Smooth muscle cell (in vitro differentiated cells): ENCODE measurements around the gene NEU2. TPM values are rescaled to one million over a fixed set of nuclear protein-coding genes. Genes with fewer than 3 reads are reported as not detected.

Source experiments
- DNase-seq: peaks from one replicate; lab custom pipeline; 2025; ENCODE audit not compliant: unreplicated experiment; lab: John Stamatoyannopoulos, UW
- H2AFZ ChIP-seq: fragments of 200-600 bp; sonication (generic); 2 replicates; pipeline ENCODE4 v1.6.0; 2016; ENCODE audit warnings: antibody characterized with exemption, low read depth, mild to moderate bottlenecking
- H3F3A ChIP-seq: fragments of 200-600 bp; sonication (generic); 2 replicates; pipeline ENCODE4 v1.6.0; 2017; ENCODE audit warnings: antibody characterized with exemption, low read depth
- H3K27ac ChIP-seq: fragments of 200-600 bp; sonication (generic); 2 replicates; pipeline ENCODE4 v1.5.1; 2016; ENCODE audit warnings: low read depth, mild to moderate bottlenecking
- H3K27me3 ChIP-seq: fragments of 200-600 bp; sonication (generic); 2 replicates; pipeline ENCODE4 v1.6.1; 2016; ENCODE audit warnings: low read depth, mild to moderate bottlenecking
- H3K36me3 ChIP-seq: fragments of 200-600 bp; sonication (generic); 2 replicates; pipeline ENCODE4 v1.5.1; 2016; ENCODE audit warnings: low read depth
- H3K4me1 ChIP-seq: fragments of 200-600 bp; sonication (generic); 2 replicates; pipeline ENCODE4 v1.5.1; 2016; ENCODE audit warnings: low read depth
- H3K4me2 ChIP-seq: fragments of 200-600 bp; sonication (generic); 2 replicates; pipeline ENCODE4 v1.6.0; 2016; ENCODE audit warnings: mild to moderate bottlenecking
- H3K4me3 ChIP-seq: fragments of 200-600 bp; sonication (generic); 2 replicates; pipeline ENCODE4 v1.5.1; 2016; ENCODE audit warnings: mild to moderate bottlenecking
- H3K79me2 ChIP-seq: fragments of 200-600 bp; sonication (generic); 2 replicates; pipeline ENCODE4 v1.6.0; 2016; ENCODE audit warnings: low read depth, mild to moderate bottlenecking
- H3K9ac ChIP-seq: fragments of 200-600 bp; sonication (generic); 2 replicates; pipeline ENCODE4 v1.6.0; 2016; ENCODE audit warnings: low read depth
- H3K9me3 ChIP-seq: fragments of 200-600 bp; sonication (generic); replicated peaks from 2 replicates; pipeline ENCODE4 v1.5.1; 2016; ENCODE audit warnings: low read depth
- H4K20me1 ChIP-seq: fragments of 200-600 bp; sonication (generic); 2 replicates; pipeline ENCODE4 v1.6.0; 2016; ENCODE audit warnings: low read depth
- WGBS: methylation state at CpG from one replicate; pipeline ENCODE4 v1.1.7; 2016; ENCODE audit warnings: low lambda C conversion rate; 5-methylcytosine and 5-hydroxymethylcytosine counted together
- polyA plus RNA-seq: library from polyadenylated mRNA; unstranded; fragments of >200 nt; fragmentation: Nextera tagmentation; extraction: Ambion mirVana; gene quantifications from 2 replicates; pipeline ENCODE4 v1.2.1, GENCODE V29; 2016
- total RNA-seq: library from RNA; depleted of rRNA; stranded (reverse); fragments of >200 nt; gene quantifications from 2 replicates; pipeline ENCODE4 v1.2.3, GENCODE V29; 2014
- TF ChIP-seq, protein P1 (sequence below): fragments of 200-600 bp; sonication (generic); IDR thresholded peaks from 2 replicates; pipeline ENCODE4 v1.5.1; 2017; ENCODE audit warnings: borderline replicate concordance, mild to moderate bottlenecking, antibody characterized with exemption; ENCODE audit not compliant: insufficient read depth, poor library complexity, severe bottlenecking

NEU2 gene
- total and polyA plus RNA-seq, 2 experiments from 2014 or later, result 0.94 TPM; not detected in 1

DNA sequence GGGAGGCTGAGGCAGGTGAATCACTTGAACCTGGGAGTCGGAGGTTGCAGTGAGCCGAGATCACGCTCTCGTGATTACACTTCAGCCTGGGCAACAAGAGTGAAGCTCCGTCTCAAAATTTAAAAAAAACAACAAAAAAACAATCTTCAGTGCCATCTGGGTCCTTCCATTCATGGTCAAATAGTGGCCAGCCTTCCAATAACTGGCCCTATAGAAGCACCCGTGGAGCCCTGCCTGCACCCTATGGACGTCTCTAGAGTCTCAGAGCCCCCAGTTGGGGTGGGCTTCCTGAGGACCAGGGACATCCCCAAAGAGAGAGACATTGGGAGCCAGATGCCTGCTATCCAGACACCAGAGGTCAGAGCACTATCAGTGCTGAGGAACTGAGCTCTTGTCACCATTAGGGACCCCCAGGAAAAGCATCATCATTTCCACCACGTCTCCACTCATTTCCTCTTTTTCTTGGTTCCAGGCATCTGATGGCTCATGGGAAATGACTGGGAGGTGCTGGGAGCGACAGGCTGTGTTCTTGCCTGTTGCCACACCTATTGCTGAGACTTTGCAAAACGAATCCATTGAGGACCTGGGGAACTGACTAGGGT is 9.4 kb downstream of the NEU2 start:
- no peaks in the 10 kb centered on the region for H3K79me2 ChIP-seq
- no peaks in the 10 kb centered on the region for H3K4me1 ChIP-seq
- no peaks in the 10 kb centered on the region for H4K20me1 ChIP-seq
- WGBS, result 90% methylated on average over 10 of the region's 10 CpGs
- no peaks in the 10 kb centered on the region for H3K27me3 ChIP-seq
- H3K27ac ChIP-seq, result no peak overlapping the region
- H3K4me2 ChIP-seq, result no peak overlapping the region
- no peak overlapping the region for H3K4me3 ChIP-seq
- H3K36me3 ChIP-seq, result no peaks in the 10 kb centered on the region
- no peak for DNase-seq
- TF ChIP-seq, protein P1, sequence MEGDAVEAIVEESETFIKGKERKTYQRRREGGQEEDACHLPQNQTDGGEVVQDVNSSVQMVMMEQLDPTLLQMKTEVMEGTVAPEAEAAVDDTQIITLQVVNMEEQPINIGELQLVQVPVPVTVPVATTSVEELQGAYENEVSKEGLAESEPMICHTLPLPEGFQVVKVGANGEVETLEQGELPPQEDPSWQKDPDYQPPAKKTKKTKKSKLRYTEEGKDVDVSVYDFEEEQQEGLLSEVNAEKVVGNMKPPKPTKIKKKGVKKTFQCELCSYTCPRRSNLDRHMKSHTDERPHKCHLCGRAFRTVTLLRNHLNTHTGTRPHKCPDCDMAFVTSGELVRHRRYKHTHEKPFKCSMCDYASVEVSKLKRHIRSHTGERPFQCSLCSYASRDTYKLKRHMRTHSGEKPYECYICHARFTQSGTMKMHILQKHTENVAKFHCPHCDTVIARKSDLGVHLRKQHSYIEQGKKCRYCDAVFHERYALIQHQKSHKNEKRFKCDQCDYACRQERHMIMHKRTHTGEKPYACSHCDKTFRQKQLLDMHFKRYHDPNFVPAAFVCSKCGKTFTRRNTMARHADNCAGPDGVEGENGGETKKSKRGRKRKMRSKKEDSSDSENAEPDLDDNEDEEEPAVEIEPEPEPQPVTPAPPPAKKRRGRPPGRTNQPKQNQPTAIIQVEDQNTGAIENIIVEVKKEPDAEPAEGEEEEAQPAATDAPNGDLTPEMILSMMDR, result no peak
- no peak overlapping the region for H3K9ac ChIP-seq
- no peak overlapping the region for H2AFZ ChIP-seq
- H3F3A ChIP-seq, result no peaks in the 10 kb centered on the region
- no peaks in the 10 kb centered on the region for H3K9me3 ChIP-seq

DNA sequence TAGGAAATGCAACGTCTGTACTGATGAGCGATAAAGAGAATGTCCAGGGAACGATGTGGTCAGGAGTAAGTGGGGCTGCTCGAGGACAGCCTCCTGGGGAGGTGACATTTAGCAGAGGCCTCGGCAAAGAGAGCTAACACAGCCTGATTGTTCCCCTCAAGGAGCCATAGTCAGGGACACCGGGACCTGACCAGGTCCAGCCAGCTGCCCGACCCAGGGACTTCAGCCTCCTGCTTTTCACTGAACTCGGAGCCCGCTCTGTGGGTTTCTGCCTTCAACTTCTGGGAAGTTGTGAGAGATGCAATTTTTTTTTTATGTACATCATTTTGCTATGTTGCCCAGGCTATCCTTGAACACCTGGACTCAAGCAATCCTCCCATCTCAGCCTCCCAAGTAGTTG is 10.1 kb downstream of the NEU2 start:
- no peaks in the 10 kb centered on the region for H3K36me3 ChIP-seq
- H3K9ac ChIP-seq, result no peak overlapping the region
- no peaks in the 10 kb centered on the region for H3K4me1 ChIP-seq
- no peak overlapping the region for H3K27ac ChIP-seq
- no peak for DNase-seq
- H3K4me3 ChIP-seq, result no peak overlapping the region
- no peaks in the 10 kb centered on the region for H3K9me3 ChIP-seq
- H2AFZ ChIP-seq, result no peak overlapping the region
- no peaks in the 10 kb centered on the region for H4K20me1 ChIP-seq
- 89% methylated on average over 9 of the region's 9 CpGs for WGBS
- no peak overlapping the region for H3K4me2 ChIP-seq
- H3K27me3 ChIP-seq, result no peaks in the 10 kb centered on the region
- no peaks in the 10 kb centered on the region for H3F3A ChIP-seq
- TF ChIP-seq, protein P1, result no peak
- H3K79me2 ChIP-seq, result no peaks in the 10 kb centered on the region

DNA sequence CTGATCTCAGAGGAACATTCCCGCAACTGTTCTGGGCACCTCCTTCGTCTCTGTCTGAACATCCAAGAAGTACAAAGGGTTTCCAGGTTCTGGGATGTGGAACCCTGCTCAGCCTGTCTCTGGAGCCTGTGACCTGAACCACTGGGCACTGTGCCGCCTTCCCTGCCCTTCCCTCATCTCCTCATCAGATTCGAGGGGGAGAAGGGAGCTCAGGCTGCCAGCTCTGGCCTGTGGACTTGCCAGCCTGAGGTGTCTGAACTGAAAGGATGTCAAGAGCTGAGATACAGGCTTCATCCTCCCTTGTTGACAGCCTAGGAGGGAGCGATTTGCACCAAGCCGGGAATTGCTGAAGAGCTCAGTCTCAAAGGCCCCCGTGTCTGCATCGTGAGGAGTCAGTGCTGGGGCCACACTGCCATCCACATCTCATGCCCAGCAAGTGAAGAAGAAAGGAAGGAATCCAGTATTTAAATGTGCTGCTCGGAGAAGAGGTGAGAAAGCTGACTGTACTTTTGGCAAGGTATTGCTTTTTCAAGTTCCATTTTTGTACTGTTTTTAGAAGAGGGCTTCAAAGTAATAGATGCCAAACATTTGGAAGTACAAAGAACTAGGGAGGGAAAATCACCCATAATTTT is 12.6 kb downstream of the NEU2 start:
- H2AFZ ChIP-seq, result no peak overlapping the region
- H3F3A ChIP-seq, result no peaks in the 10 kb centered on the region
- no peaks in the 10 kb centered on the region for H3K27me3 ChIP-seq
- no peaks in the 10 kb centered on the region for H3K9me3 ChIP-seq
- WGBS, result 89% methylated on average over 9 of the region's 9 CpGs
- no peaks in the 10 kb centered on the region for H3K79me2 ChIP-seq
- no peak for DNase-seq
- H3K4me2 ChIP-seq, result no peak overlapping the region
- no peaks in the 10 kb centered on the region for H3K36me3 ChIP-seq
- TF ChIP-seq, protein P1, result no peak
- H3K9ac ChIP-seq, result no peak overlapping the region
- no peaks in the 10 kb centered on the region for H4K20me1 ChIP-seq
- no peak overlapping the region for H3K4me3 ChIP-seq
- H3K27ac ChIP-seq, result no peak overlapping the region
- no peaks in the 10 kb centered on the region for H3K4me1 ChIP-seq

DNA sequence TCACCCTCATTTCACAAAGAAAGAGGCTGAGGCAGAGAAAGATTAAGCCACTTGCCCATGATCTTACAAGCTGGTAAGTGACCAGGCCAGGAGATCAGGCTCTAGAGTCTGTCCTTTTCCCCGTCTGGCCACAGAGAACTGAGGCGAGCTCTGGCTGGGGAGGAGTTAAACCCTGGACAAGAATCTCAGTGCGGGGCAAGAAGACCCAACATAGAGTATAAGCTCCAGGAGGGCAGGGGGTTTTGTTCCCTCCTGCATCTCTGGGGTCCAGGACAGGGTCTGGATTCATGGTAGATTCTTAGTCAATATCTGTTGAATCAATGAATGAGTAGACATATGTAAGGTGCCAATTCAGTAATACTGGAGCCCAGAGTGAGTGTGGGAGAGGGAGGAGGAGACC is 14.7 kb downstream of the NEU2 start:
- no peaks in the 10 kb centered on the region for H3K4me1 ChIP-seq
- no peaks in the 10 kb centered on the region for H3F3A ChIP-seq
- H2AFZ ChIP-seq, result no peak overlapping the region
- H3K9me3 ChIP-seq, result no peaks in the 10 kb centered on the region
- H3K79me2 ChIP-seq, result no peaks in the 10 kb centered on the region
- H3K4me3 ChIP-seq, result no peak overlapping the region
- no peaks in the 10 kb centered on the region for H3K36me3 ChIP-seq
- H3K4me2 ChIP-seq, result no peak overlapping the region
- no peaks in the 10 kb centered on the region for H4K20me1 ChIP-seq
- 90% methylated on average over 3 of the region's 3 CpGs for WGBS
- no peak overlapping the region for H3K27ac ChIP-seq
- TF ChIP-seq, protein P1, result no peak
- no peaks in the 10 kb centered on the region for H3K27me3 ChIP-seq
- no peak overlapping the region for H3K9ac ChIP-seq
- no peak for DNase-seq
